Stimulated activated CD4-positive, alpha-beta T cell treated with anti-CD3 and anti-CD28 coated beads, Interleukin-12 subunit alpha, Interleukin-12 subunit beta, amount 100 ng/mL, for 4 hours (primary cell): ENCODE data around the gene ACTN4.

Experiments
- DNase-seq: peaks from one replicate; pipeline ENCODE4 v3.0.0-alpha.2; 2020

The ACTN4 gene

GRCh38 chr19:38713227-38713649 lies 65.8 kb downstream of the ACTN4 start:
- DNase-seq = no peak

GRCh38 chr19:38713865-38714264 lies 66.4 kb downstream of the ACTN4 start:
- DNase-seq = no peak

GRCh38 chr19:38714354-38714778 lies 66.9 kb downstream of the ACTN4 start:
- DNase-seq = no peak

- DNase-seq = no peak
Observed at GRCh38 chr19:38715555-38715954, 68.1 kb downstream of the ACTN4 start.

- no peak for DNase-seq
Observed at GRCh38 chr19:38717051-38717450, 69.6 kb downstream of the ACTN4 start.

- DNase-seq = no peak
Observed at GRCh38 chr19:38717855-38718254, 70.4 kb downstream of the ACTN4 start.

- DNase-seq = no peak
Observed at GRCh38 chr19:38718747-38719543, 71.5 kb downstream of the ACTN4 start.

- no peak for DNase-seq
Observed at GRCh38 chr19:38719761-38720558, 72.5 kb downstream of the ACTN4 start.

GRCh38 chr19:38720559-38721236 lies 73.2 kb downstream of the ACTN4 start:
- no peak for DNase-seq

- DNase-seq = no peak
Observed at GRCh38 chr19:38721496-38721895, 74.0 kb downstream of the ACTN4 start.

- DNase-seq = no peak
Observed at GRCh38 chr19:38721979-38722773, 74.7 kb downstream of the ACTN4 start.

- DNase-seq = no peak
Observed at GRCh38 chr19:38722947-38723605, 75.6 kb downstream of the ACTN4 start.

GRCh38 chr19:38723606-38723965 lies 76.1 kb downstream of the ACTN4 start:
- DNase-seq = no peak

- DNase-seq = no peak
Observed at GRCh38 chr19:38723990-38724854, 76.8 kb downstream of the ACTN4 start.

GRCh38 chr19:38725469-38726283 lies 78.2 kb downstream of the ACTN4 start:
- no peak for DNase-seq

- no peak for DNase-seq
Observed at GRCh38 chr19:38726284-38726673, 78.8 kb downstream of the ACTN4 start.

GRCh38 chr19:38726761-38727301 lies 79.4 kb downstream of the ACTN4 start:
- no peak for DNase-seq

GRCh38 chr19:38727306-38727867 lies 79.9 kb downstream of the ACTN4 start:
- DNase-seq = no peak

- DNase-seq = no peak
Observed at GRCh38 chr19:38727868-38728660, 80.6 kb downstream of the ACTN4 start.
